Endothelial cell of umbilical vein (primary cell): Measurements from ENCODE around the gene NDUFS1. TPM values are rescaled to one million over a fixed set of nuclear protein-coding genes. Genes with fewer than 3 reads are reported as not detected.

Experiments used
- BruUV-seq: library from RNA; stranded (reverse); fragments of 400-500 nt; replicated peaks from 2 replicates; lab custom pipeline; 2021; lab: Mats Ljungman, UMichigan
- CTCF ChIA-PET: fragments of 300-600, 350-600 bp; sonication (Branson Sonifier 250); formaldehyde crosslinking; loops from one replicate; lab custom pipeline; 2021; ENCODE audit warnings: antibody characterized with exemption, inconsistent platforms; lab: Charles Lee
- POLR2A ChIA-PET: fragments of 300-600, 350-600 bp; sonication (Branson Sonifier 250); formaldehyde crosslinking; loops from one replicate; lab custom pipeline; 2021; ENCODE audit warnings: antibody characterized with exemption, inconsistent platforms; lab: Charles Lee
- DNase-seq: peaks from one replicate; pipeline ENCODE4 v3.0.0-alpha.2; 2011; ENCODE audit warnings: low read depth, low spot score
- FAIRE-seq: peaks from 2 replicates; lab custom pipeline; 2011; peaks lifted over from hg19 to GRCh38; lab: Jason Lieb, UNC
- H2AFZ ChIP-seq: 2 replicates; pipeline ENCODE4 v1.6.0; 2012; ENCODE audit warnings: low read depth, low read length, control low read depth, inconsistent platforms
- H3K27ac ChIP-seq: 2 replicates; pipeline ENCODE4 v1.5.1; 2011; ENCODE audit warnings: low read depth, mild to moderate bottlenecking, control low read depth, low read length, moderate library complexity; ENCODE audit not compliant: insufficient read depth
- H3K27me3 ChIP-seq, 2 experiments: 2 replicates each; pipeline versions ENCODE4 v1.6.0 to v1.6.1; 2011; ENCODE audit warnings: low read length in 2 of 2, mixed read lengths in 1 of 2; ENCODE audit not compliant: control insufficient read depth in 2 of 2, insufficient read depth in 2 of 2
- H3K36me3 ChIP-seq, 2 experiments: 2 replicates in 1 of 2; 3 replicates in 1 of 2; pipeline ENCODE4 v1.5.1; 2011; ENCODE audit warnings: low read length in 2 of 2, mild to moderate bottlenecking in 1 of 2, moderate library complexity in 1 of 2; ENCODE audit not compliant: control insufficient read depth in 2 of 2, insufficient read depth in 2 of 2; ENCODE audit errors: extremely low read depth in 1 of 2
- H3K4me1 ChIP-seq: 3 replicates; pipeline ENCODE4 v1.5.1; 2011; ENCODE audit warnings: mild to moderate bottlenecking, low read length; ENCODE audit not compliant: control insufficient read depth, insufficient read depth; ENCODE audit errors: extremely low read depth
- H3K4me2 ChIP-seq: 2 replicates; pipeline ENCODE4 v1.6.1; 2011; ENCODE audit warnings: low read length, control low read depth, mixed read lengths; ENCODE audit not compliant: insufficient read depth
- H3K4me3 ChIP-seq, 3 experiments: fragments of 200-600 bp in 1 of 3; sonication (generic), shearing (Covaris generic) in 1 of 3; replicated peaks in 1 of 3; 2 replicates each; pipeline ENCODE4 v1.5.1; 2011 to 2016; ENCODE audit warnings: control low read depth in 3 of 3, low read length in 3 of 3, mild to moderate bottlenecking in 2 of 3, inconsistent platforms in 1 of 3, low read depth in 1 of 3, moderate library complexity in 1 of 3; ENCODE audit not compliant: insufficient read depth in 1 of 3
- H3K79me2 ChIP-seq: 2 replicates; pipeline ENCODE4 v1.6.0; 2012; ENCODE audit warnings: low read length, inconsistent platforms; ENCODE audit not compliant: control insufficient read depth, insufficient read depth
- H3K9ac ChIP-seq: replicated peaks from 2 replicates; pipeline ENCODE3; 2011; ENCODE audit warnings: low read length, control low read depth; ENCODE audit not compliant: insufficient read depth; ENCODE audit errors: extremely low read depth
- H3K9me1 ChIP-seq: replicated peaks from 3 replicates; pipeline ENCODE4 v1.6.0; 2011; ENCODE audit warnings: mild to moderate bottlenecking, low read length; ENCODE audit not compliant: control insufficient read depth, insufficient read depth; ENCODE audit errors: extremely low read depth
- H3K9me3 ChIP-seq: replicated peaks from 2 replicates; pipeline ENCODE4 v1.5.1; 2012; ENCODE audit warnings: low read length, inconsistent platforms; ENCODE audit not compliant: control insufficient read depth, insufficient read depth
- H4K20me1 ChIP-seq: replicated peaks from 2 replicates; pipeline ENCODE3; 2011; ENCODE audit warnings: mild to moderate bottlenecking, low read length; ENCODE audit not compliant: control insufficient read depth, insufficient read depth; ENCODE audit errors: extremely low read depth
- EZH2 ChIP-seq: IDR thresholded peaks from 2 replicates; pipeline ENCODE4 v1.6.1; 2012; ENCODE audit warnings: borderline replicate concordance, low read depth, mild to moderate bottlenecking, moderate library complexity, low read length, inconsistent platforms; ENCODE audit not compliant: severe bottlenecking
- FOS ChIP-seq: IDR thresholded peaks from 2 replicates; pipeline ENCODE4 v1.6.1; 2011; ENCODE audit warnings: mild to moderate bottlenecking, low read length, moderate library complexity, borderline replicate concordance; ENCODE audit not compliant: insufficient read depth
- GATA2 ChIP-seq: IDR thresholded peaks from 2 replicates; pipeline ENCODE4 v1.7.0; 2011; ENCODE audit warnings: low read depth, mild to moderate bottlenecking, moderate library complexity, mixed read lengths, low read length; ENCODE audit not compliant: insufficient read length, insufficient read depth
- JUN ChIP-seq: IDR thresholded peaks from 2 replicates; pipeline ENCODE4 v1.6.1; 2011; ENCODE audit warnings: borderline replicate concordance, low read depth; ENCODE audit not compliant: insufficient read length, insufficient read depth
- MYC ChIP-seq: IDR thresholded peaks from one replicate; pipeline ENCODE4 v1.6.1; 2011; ENCODE audit warnings: mild to moderate bottlenecking, low read depth, low read length
- POLR2A ChIP-seq: IDR thresholded peaks from 2 replicates; pipeline ENCODE4 v1.6.1; 2012; ENCODE audit warnings: low read depth, mild to moderate bottlenecking, control low read depth, low read length
- POLR2AphosphoS5 ChIP-seq: IDR thresholded peaks from 2 replicates; pipeline ENCODE4 v1.6.1; 2012; ENCODE audit warnings: low read depth, mild to moderate bottlenecking, control low read depth, low read length, moderate library complexity; ENCODE audit not compliant: insufficient read depth
- dilution Hi-C: fragments of 300-500 bp; cut with MboI; formaldehyde crosslinking; loops from one replicate; pipeline ENCODE4 v1.15.0; 2019; ENCODE audit warnings: low sequenced_read_pairs; ENCODE audit not compliant: extremely low pct_ligation_motif_present
- intact Hi-C: fragments of 100-400 bp; cut with micrococcal nuclease; formaldehyde crosslinking; loops from one replicate; pipeline ENCODE4 v1.10.0; 2022
- polyA plus RNA-seq, 4 experiments: library from polyadenylated mRNA; depleted of rRNA in 3 of 4; stranded (reverse) in 3 of 4; unstranded in 1 of 4; fragments of >200 nt; gene quantifications; 2 replicates each; pipeline versions ENCODE4 v1.2.1 to v1.2.3, GENCODE V29; 2011 to 2012; ENCODE audit warnings: missing spikeins in 1 of 4
- total RNA-seq: library from RNA; stranded (reverse); gene quantifications from 2 replicates; pipeline ENCODE4 v1.2.3, GENCODE V29; 2021
- TF ChIP-seq, protein P1 (sequence below), 2 donors: IDR thresholded peaks; 1 replicate in 1 of 2; 2 replicates in 1 of 2; pipeline ENCODE4 v1.5.1; 2011; ENCODE audit warnings: low read length in 2 of 2, mild to moderate bottlenecking in 2 of 2, moderate library complexity in 2 of 2, control low read depth in 1 of 2, inconsistent platforms in 1 of 2, low read depth in 1 of 2; ENCODE audit not compliant: insufficient read depth in 1 of 2; ENCODE audit errors: extremely low read depth in 1 of 2
- TF ChIP-seq, protein P2 (sequence below): IDR thresholded peaks from 2 replicates; pipeline ENCODE4 v1.6.1; 2011; ENCODE audit not compliant: insufficient read depth, insufficient read length

NDUFS1 gene
- total and polyA plus RNA-seq, 2 donors (not counting 3 experiments of a cell fraction or from before 2014, with no cell fraction given) = 49.8 to 93.2 TPM

DNA sequence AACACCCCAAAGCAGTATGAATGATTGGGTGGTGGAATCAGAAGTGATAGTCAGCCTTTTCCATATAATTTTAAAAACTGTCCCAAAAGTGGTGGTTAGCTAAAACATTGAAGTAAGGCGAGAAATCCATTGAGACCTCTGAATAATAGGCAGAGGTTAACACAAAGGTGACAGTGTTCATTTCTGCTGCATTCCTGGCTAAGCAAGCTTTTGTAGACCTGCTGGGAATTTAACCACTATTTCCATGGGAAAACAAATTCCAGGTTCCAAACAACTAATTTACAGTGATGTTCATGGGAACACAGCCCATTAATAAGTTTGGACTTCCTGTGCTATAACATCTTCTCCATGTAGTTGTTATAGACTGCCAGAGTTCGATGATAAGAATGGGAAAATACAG, 66.9 kb downstream of the NDUFS1 start:
- POLR2A ChIA-PET = no interaction called here

More for the DNA sequence above, 66.9 kb downstream of the NDUFS1 start:
- no peaks in the 10 kb centered on the region for H3K36me3 ChIP-seq
- no peaks in the 10 kb centered on the region for H3K9me3 ChIP-seq
- DNase-seq (no peak), FAIRE-seq (no peak)
- no peak overlapping the region for H3K27ac ChIP-seq
- intact Hi-C loops (no loop called here), dilution Hi-C loops (no loop called here)
- H3K27me3 ChIP-seq = no peaks in the 10 kb centered on the region
- TF ChIP-seq FOS (no peak), GATA2 (no peak), POLR2A (no peak), POLR2AphosphoS5 (no peak), JUN (no peak), EZH2 (no peak), MYC (no peak)
- TF ChIP-seq, protein P1, sequence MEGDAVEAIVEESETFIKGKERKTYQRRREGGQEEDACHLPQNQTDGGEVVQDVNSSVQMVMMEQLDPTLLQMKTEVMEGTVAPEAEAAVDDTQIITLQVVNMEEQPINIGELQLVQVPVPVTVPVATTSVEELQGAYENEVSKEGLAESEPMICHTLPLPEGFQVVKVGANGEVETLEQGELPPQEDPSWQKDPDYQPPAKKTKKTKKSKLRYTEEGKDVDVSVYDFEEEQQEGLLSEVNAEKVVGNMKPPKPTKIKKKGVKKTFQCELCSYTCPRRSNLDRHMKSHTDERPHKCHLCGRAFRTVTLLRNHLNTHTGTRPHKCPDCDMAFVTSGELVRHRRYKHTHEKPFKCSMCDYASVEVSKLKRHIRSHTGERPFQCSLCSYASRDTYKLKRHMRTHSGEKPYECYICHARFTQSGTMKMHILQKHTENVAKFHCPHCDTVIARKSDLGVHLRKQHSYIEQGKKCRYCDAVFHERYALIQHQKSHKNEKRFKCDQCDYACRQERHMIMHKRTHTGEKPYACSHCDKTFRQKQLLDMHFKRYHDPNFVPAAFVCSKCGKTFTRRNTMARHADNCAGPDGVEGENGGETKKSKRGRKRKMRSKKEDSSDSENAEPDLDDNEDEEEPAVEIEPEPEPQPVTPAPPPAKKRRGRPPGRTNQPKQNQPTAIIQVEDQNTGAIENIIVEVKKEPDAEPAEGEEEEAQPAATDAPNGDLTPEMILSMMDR (IDR thresholded peaks at IDR 0.05; ENCODE audit: extremely low read depth in 1 of 2, insufficient read depth in 1 of 2, low read depth in 1 of 2, low read length in 2 of 2) = no peak
- TF ChIP-seq, protein P2, sequence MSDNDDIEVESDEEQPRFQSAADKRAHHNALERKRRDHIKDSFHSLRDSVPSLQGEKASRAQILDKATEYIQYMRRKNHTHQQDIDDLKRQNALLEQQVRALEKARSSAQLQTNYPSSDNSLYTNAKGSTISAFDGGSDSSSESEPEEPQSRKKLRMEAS = no peak
- CTCF ChIA-PET = interaction anchor here (1.2 kb wide), 1 partner anchor 14 kb away, joined by 3 read pairs; no protein-coding TSS in a partner anchor
- H3K9me1 ChIP-seq = no peaks in the 10 kb centered on the region
- H3K79me2 ChIP-seq = peaks cover 3% of the 10 kb centered on the region
- H2AFZ ChIP-seq = no peak overlapping the region
- H3K4me2 ChIP-seq = no peak overlapping the region
- BruUV-seq = no TSS peak
- H3K9ac ChIP-seq = no peak overlapping the region
- peaks cover 2% of the 10 kb centered on the region for H3K4me1 ChIP-seq
- no peaks in the 10 kb centered on the region for H4K20me1 ChIP-seq
- H3K4me3 ChIP-seq = no peak overlapping the region
